Activated B cell treated with CpG ODN at 0.5 μM for 24 hours (primary cell): ENCODE measurements around the gene TIPRL. TPM values are rescaled to one million over a fixed set of nuclear protein-coding genes. Genes with fewer than 3 reads are reported as not detected.

Experiments
- ATAC-seq: fragments of 200-7000 bp; cut with Tn5 transposase; one replicate; pipeline ENCODE4 v1.10.0; 2021; ENCODE audit warnings: low read depth, mild to moderate bottlenecking, moderate library complexity
- CTCF ChIA-PET: fragments of 350-600 bp; sonication (Branson Sonifier 250); formaldehyde crosslinking; loops from one replicate; lab custom pipeline; 2021; ENCODE audit warnings: antibody characterized with exemption; lab: Charles Lee
- POLR2A ChIA-PET: fragments of 350-600 bp; sonication (Branson Sonifier 250); formaldehyde crosslinking; loops from one replicate; lab custom pipeline; 2021; ENCODE audit warnings: antibody characterized with exemption; lab: Charles Lee
- DNase-seq: peaks from one replicate; pipeline ENCODE4 v3.0.0; 2022
- H3K27ac Mint-ChIP-seq: one replicate; pipeline ENCODE4 v1.8.0; 2020; ENCODE audit warnings: mixed read lengths
- H3K27me3 Mint-ChIP-seq: one replicate; pipeline ENCODE4 v1.8.0; 2021; ENCODE audit warnings: mixed read lengths
- H3K36me3 Mint-ChIP-seq: one replicate; pipeline ENCODE4 v1.8.0; 2021; ENCODE audit warnings: low read depth, mixed read lengths
- H3K4me1 Mint-ChIP-seq: one replicate; pipeline ENCODE4 v1.8.0; 2021; ENCODE audit warnings: mixed read lengths
- H3K4me3 Mint-ChIP-seq: one replicate; pipeline ENCODE4 v1.8.0; 2020; ENCODE audit warnings: mild to moderate bottlenecking, mixed read lengths
- H3K9me3 Mint-ChIP-seq: one replicate; pipeline ENCODE4 v1.8.0; 2020; ENCODE audit warnings: mixed read lengths
- intact Hi-C: fragments of 100-400 bp; cut with micrococcal nuclease; formaldehyde crosslinking; loops from one replicate; pipeline ENCODE4 v1.15.1; 2024
- total RNA-seq: library from RNA; stranded (reverse); gene quantifications from 2 replicates; pipeline ENCODE4 v1.2.3, GENCODE V29; 2022
- TF ChIP-seq, protein P1 (sequence below): fragments of 200-600 bp; IDR thresholded peaks from one replicate; pipeline ENCODE4 v1.8.0; 2022; ENCODE audit warnings: antibody characterized with exemption, mild to moderate bottlenecking

Gene TIPRL
- total RNA-seq, 1 donor from 2014 or later = 29.8 TPM

DNA sequence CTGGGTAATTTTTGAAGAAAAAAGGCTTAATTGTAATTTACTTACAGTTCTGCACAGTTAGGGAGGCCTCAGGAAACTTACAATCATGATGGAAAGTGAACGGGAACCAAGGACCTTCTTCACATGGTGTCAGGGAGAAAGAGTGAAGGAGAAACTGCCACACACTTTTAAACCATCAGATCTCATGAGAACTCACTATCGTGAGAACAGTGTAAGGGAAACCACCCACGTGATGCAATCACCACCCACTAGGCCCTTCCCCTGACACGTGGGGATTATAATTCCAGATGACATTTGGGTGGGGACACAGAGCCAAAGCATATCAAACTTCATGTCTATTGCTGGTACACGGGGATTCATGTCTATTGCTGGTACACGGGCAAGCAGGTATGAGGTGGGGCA is 41.7 kb downstream of the TIPRL start:
- no peaks in the 10 kb centered on the region for H3K36me3 Mint-ChIP-seq
- H3K4me3 Mint-ChIP-seq = no peak overlapping the region
- H3K27ac Mint-ChIP-seq = no peak overlapping the region
- H3K27me3 Mint-ChIP-seq = no peaks in the 10 kb centered on the region
- no peak for ATAC-seq
- TF ChIP-seq, protein P1, sequence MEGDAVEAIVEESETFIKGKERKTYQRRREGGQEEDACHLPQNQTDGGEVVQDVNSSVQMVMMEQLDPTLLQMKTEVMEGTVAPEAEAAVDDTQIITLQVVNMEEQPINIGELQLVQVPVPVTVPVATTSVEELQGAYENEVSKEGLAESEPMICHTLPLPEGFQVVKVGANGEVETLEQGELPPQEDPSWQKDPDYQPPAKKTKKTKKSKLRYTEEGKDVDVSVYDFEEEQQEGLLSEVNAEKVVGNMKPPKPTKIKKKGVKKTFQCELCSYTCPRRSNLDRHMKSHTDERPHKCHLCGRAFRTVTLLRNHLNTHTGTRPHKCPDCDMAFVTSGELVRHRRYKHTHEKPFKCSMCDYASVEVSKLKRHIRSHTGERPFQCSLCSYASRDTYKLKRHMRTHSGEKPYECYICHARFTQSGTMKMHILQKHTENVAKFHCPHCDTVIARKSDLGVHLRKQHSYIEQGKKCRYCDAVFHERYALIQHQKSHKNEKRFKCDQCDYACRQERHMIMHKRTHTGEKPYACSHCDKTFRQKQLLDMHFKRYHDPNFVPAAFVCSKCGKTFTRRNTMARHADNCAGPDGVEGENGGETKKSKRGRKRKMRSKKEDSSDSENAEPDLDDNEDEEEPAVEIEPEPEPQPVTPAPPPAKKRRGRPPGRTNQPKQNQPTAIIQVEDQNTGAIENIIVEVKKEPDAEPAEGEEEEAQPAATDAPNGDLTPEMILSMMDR = no peak
- DNase-seq = no peak
- peaks cover 10% of the 10 kb centered on the region for H3K4me1 Mint-ChIP-seq
- no peaks in the 10 kb centered on the region for H3K9me3 Mint-ChIP-seq
- ChIA-PET CTCF (no interaction called here), POLR2A (no interaction called here)
- intact Hi-C loops = loop anchor here (10.0 kb wide), 1 partner anchor 1264 kb away; the partner anchor contains the start of gene SLC19A2

DNA sequence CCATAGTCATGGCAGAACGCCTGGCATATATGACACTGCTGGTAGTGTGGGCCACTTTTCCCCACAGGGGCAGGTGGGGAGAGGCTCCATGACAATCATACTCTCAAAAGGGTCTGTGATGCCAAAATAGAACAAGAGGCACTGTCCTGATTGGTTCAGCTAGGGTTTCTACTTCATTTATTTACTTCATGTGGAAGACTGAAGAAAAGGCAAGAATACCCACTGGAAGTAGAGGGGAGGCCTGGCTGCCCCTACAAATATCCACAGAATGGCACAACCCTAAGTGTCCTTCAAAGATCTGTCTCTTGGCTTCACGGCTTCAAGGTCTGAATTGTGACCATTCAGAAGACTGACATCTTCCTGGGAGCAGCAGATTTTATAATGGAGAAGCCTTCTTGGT is 42.5 kb downstream of the TIPRL start:
- no peaks in the 10 kb centered on the region for H3K36me3 Mint-ChIP-seq
- no peaks in the 10 kb centered on the region for H3K9me3 Mint-ChIP-seq
- H3K4me3 Mint-ChIP-seq = no peak overlapping the region
- ATAC-seq (no peak), DNase-seq (no peak)
- no peaks in the 10 kb centered on the region for H3K27me3 Mint-ChIP-seq
- TF ChIP-seq, protein P1 = no peak
- no peak overlapping the region for H3K27ac Mint-ChIP-seq
- peaks cover 11% of the 10 kb centered on the region for H3K4me1 Mint-ChIP-seq
- ChIA-PET POLR2A (no interaction called here), CTCF (no interaction called here)
- intact Hi-C loops = loop anchor here (10.0 kb wide), 1 partner anchor 1264 kb away; the partner anchor contains the start of gene SLC19A2

DNA sequence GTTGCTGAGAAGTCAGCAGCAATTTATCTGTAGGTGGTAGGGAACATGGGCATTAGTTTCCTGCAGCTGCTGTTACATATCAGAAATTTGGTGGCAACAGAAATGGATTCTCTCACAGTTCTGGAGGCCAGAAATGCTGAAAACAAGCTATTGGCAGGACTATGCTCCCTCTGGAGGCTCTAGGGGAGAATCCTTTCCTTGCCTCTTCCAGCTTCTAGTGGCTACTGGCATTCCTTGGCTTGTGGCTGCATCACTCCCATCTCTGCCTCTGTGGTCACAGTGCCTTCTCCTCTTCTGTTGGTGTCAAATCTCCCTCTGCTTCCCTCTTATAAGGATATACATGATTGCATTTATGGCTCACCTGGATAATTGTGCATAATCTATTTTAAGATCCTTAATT is 44.5 kb downstream of the TIPRL start:
- ATAC-seq (no peak), DNase-seq (no peak)
- H3K36me3 Mint-ChIP-seq = peaks cover 11% of the 10 kb centered on the region
- H3K4me1 Mint-ChIP-seq = peaks cover 27% of the 10 kb centered on the region
- no peaks in the 10 kb centered on the region for H3K9me3 Mint-ChIP-seq
- ChIA-PET POLR2A (no interaction called here), CTCF (no interaction called here)
- intact Hi-C loops = loop anchor here (10.0 kb wide), 1 partner anchor 1262 kb away; the partner anchor contains the start of gene SLC19A2
- TF ChIP-seq, protein P1 = no peak
- no peak overlapping the region for H3K27ac Mint-ChIP-seq
- no peaks in the 10 kb centered on the region for H3K27me3 Mint-ChIP-seq
- no peak overlapping the region for H3K4me3 Mint-ChIP-seq

DNA sequence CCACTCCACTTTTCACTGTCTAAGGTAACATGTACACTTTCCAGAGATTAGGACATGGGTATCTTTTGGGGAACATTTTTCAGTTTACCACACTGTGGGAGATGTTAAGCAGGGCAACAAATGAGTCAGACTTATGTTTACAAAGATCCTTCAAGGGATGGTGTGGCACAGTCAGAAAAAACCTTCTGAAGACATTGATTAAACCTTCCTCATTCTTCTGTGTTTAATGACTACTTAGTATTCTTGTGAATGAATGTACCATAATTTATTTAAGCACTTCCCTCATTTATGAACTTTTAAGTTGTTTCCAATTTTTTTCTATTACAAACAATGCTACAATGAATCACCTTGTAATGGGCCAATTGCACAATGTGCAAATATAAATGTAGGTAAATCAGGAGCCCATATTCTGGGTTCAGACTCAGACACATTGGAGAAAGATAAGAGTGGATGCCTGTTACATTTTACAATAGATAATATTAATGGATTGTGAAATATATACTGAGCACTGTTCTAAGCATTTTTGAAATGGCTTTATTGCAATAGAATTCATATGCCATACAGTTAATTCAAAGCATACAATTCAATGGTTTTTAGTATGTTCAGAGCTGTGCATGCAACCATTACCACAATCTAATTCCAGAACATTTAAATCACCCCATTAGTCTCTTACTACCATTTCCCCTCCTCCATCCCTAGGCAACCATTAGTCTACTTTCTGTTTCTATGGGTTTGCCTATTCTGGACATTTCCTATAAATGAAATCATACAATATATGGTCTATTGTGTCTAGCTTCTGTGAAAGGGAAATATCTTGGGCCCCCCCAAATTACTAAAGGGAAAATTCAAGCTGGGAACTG is 45.1 kb downstream of the TIPRL start:
- ChIA-PET POLR2A (interaction anchor here (0.8 kb wide), 1 partner anchor 1385 kb away, joined by 3 read pairs; the partner anchor contains the start of gene POGK), CTCF (interaction anchor here (4.0 kb wide), 1 partner anchor 12 kb away, joined by 16 read pairs; no protein-coding TSS in a partner anchor)
- intact Hi-C loops = loop anchor here (10.0 kb wide), 1 partner anchor 1261 kb away; the partner anchor contains the start of gene SLC19A2
- H3K36me3 Mint-ChIP-seq = peaks cover 13% of the 10 kb centered on the region
- no peak overlapping the region for H3K27ac Mint-ChIP-seq
- no peaks in the 10 kb centered on the region for H3K27me3 Mint-ChIP-seq
- H3K9me3 Mint-ChIP-seq = no peaks in the 10 kb centered on the region
- TF ChIP-seq, protein P1 = no peak
- H3K4me1 Mint-ChIP-seq = peaks cover 33% of the 10 kb centered on the region
- no peak overlapping the region for H3K4me3 Mint-ChIP-seq
- DNase-seq = no peak
- no peak for ATAC-seq

DNA sequence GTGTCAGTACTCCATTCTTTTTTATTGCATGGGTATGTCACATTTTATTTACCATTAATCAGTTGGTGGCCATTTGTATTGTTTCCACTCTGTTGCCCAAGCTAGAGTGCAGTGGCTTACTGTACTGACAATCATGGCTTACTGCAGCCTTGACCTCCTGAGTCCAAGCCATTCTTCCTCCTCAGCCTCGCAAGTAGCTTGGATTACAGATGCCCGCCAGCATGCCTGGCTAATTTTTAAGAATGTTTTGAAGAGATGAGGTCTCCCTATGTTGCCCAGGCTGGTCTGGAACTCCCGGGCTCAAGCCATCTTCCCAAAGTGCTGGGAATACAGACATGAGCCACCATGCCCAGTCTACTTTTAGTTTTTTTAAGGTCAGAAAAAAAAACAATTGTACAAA is 46.2 kb downstream of the TIPRL start:
- H3K4me3 Mint-ChIP-seq = peak overlapping the region; percentile 96
- H3K9me3 Mint-ChIP-seq = no peaks in the 10 kb centered on the region
- TF ChIP-seq, protein P1 = no peak
- peaks cover 44% of the 10 kb centered on the region for H3K4me1 Mint-ChIP-seq
- H3K27ac Mint-ChIP-seq = peak overlapping the region; percentile 82
- ChIA-PET POLR2A (interaction anchor here (0.7 to 3.0 kb wide), 6 partner anchors 10 to 1386 kb away, joined by 3 to 34 read pairs (median 7); partner anchors contain the start of genes DCAF6, MPC2, POGK and TIPRL), CTCF (interaction anchor here (4.0 kb wide), 1 partner anchor 11 kb away, joined by 16 read pairs; no protein-coding TSS in a partner anchor)
- no peak for ATAC-seq
- no peak for DNase-seq
- no peaks in the 10 kb centered on the region for H3K27me3 Mint-ChIP-seq
- intact Hi-C loops = loop anchor here (1.0 to 10.0 kb wide), 5 partner anchors 46 to 1667 kb away; partner anchors contain the start of genes SCYL3 and SLC19A2
- H3K36me3 Mint-ChIP-seq = peaks cover 24% of the 10 kb centered on the region
